Activated naive CD8-positive, alpha-beta T cell treated with anti-CD3 and anti-CD28 coated beads for 36 hours (primary cell): ENCODE measurements around the gene DUSP9. TPM values are rescaled to one million over a fixed set of nuclear protein-coding genes. Genes with fewer than 3 reads are reported as not detected.

Experiments
- DNase-seq: peaks from one replicate; pipeline ENCODE4 v3.0.0; 2021
- H3K27ac Mint-ChIP-seq: one replicate; pipeline ENCODE4 v1.8.0; 2022; ENCODE audit warnings: mild to moderate bottlenecking, moderate library complexity, mixed read lengths
- H3K27me3 Mint-ChIP-seq: one replicate; pipeline ENCODE4 v1.8.0; 2022; ENCODE audit warnings: mild to moderate bottlenecking, mixed read lengths
- H3K36me3 Mint-ChIP-seq: one replicate; pipeline ENCODE4 v1.8.0; 2021; ENCODE audit warnings: mild to moderate bottlenecking, mixed read lengths
- H3K4me1 Mint-ChIP-seq: one replicate; pipeline ENCODE4 v1.8.0; 2021; ENCODE audit warnings: mixed read lengths
- H3K4me3 Mint-ChIP-seq: one replicate; pipeline ENCODE4 v1.8.0; 2022; ENCODE audit warnings: mild to moderate bottlenecking, moderate library complexity, mixed read lengths
- H3K9me3 Mint-ChIP-seq: one replicate; pipeline ENCODE4 v1.8.0; 2022; ENCODE audit warnings: mixed read lengths
- total RNA-seq, 2 experiments: library from RNA; stranded (reverse); gene quantifications; one replicate each; pipeline ENCODE4 v1.2.3, GENCODE V29; 2021

Gene DUSP9
- total RNA-seq, 2 experiments from 2014 or later: 0.08 to 0.23 TPM

DNA sequence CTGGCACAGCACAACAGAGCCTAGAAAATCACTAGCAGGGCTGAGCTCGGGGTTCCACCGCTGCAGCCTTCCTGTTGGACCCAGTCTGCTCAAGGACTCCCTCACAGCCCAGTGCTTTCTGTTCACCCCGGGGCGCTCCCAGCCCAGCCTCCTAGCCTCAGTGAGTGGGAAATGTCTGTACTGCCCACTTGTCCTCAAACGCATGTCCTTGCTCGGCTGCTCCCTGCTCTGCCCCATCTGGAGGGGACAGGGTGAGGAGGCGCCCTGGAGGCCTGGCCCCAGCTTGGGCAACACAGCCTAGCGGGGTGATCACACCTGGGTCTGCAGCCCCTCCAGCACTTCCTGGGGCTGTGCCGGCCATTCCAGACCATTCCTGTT, 36.2 kb upstream of the DUSP9 start:
- H3K9me3 Mint-ChIP-seq: peaks cover 1% of the 10 kb centered on the region
- H3K4me1 Mint-ChIP-seq: peaks cover 5% of the 10 kb centered on the region
- H3K36me3 Mint-ChIP-seq: no peaks in the 10 kb centered on the region
- no peak overlapping the region for H3K27ac Mint-ChIP-seq
- DNase-seq: no peak
- no peak overlapping the region for H3K4me3 Mint-ChIP-seq
- no peaks in the 10 kb centered on the region for H3K27me3 Mint-ChIP-seq

DNA sequence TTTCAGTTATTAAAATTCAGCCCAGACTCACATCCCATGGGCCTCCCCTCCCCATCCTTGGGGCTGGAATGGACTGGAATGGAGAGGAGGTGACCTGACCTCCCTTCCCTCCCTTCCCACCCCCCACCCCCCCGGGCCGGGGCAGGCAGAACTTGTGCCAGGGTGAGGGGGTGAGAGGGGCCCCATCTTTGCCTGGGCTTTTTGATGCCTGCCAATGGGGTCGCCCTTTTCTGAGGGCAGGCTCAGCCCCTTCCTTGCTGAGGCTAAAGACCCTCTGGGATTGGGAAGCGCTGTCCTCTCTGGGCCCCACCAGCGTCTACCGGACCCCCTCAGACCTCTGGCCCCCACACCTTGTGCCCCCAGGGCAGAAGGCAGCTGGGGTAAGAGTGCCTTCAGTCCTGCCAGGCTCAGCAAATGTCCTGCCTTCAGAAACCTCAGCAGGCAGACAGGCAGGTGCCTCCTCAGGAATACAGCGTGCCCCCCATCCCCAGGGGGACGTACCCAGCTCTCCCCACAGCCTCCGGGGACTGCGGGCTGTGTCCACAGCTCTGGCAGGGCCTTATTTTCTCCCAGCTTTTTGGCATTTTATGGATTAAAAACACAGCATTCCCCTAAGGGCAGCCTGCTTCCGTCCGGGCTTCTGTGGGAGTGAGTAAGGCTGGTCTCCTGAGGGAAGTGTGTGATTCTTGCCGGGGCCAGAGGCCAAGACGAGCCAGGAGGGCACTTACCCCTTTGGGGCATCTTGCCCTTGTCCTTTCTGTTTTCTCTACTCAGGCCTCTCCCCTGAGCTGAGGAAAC, 35.5 kb upstream of the DUSP9 start:
- Mint-ChIP-seq H3K4me1 (peaks cover 5% of the 10 kb centered on the region), H3K36me3 (no peaks in the 10 kb centered on the region), H3K27me3 (no peaks in the 10 kb centered on the region), H3K4me3 (no peak overlapping the region), H3K9me3 (peaks cover 1% of the 10 kb centered on the region), H3K27ac (no peak overlapping the region)
- DNase-seq: no peak

DNA sequence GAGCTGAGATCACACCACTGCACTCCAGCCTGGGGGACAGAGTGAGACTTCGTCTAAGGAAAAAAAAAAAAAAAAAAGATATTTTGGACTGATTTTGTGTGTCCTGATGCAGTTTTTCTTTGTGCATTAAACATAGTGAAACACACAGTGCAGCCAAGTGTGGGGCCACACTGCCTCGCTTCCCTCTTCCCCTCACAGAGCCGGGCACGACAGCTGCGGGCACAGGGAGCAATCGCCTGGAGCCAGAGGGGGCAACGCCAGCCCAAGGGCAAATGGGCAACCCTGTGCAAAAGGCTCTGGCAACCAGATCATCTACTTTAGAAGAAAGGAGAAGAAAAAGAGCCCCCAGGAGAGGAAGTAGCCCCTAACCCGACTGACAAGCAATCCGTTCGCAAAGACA, 34.6 kb upstream of the DUSP9 start:
- Mint-ChIP-seq H3K36me3 (no peaks in the 10 kb centered on the region), H3K4me1 (peaks cover 5% of the 10 kb centered on the region), H3K9me3 (peaks cover 1% of the 10 kb centered on the region), H3K27ac (no peak overlapping the region), H3K27me3 (no peaks in the 10 kb centered on the region), H3K4me3 (no peak overlapping the region)
- no peak for DNase-seq

DNA sequence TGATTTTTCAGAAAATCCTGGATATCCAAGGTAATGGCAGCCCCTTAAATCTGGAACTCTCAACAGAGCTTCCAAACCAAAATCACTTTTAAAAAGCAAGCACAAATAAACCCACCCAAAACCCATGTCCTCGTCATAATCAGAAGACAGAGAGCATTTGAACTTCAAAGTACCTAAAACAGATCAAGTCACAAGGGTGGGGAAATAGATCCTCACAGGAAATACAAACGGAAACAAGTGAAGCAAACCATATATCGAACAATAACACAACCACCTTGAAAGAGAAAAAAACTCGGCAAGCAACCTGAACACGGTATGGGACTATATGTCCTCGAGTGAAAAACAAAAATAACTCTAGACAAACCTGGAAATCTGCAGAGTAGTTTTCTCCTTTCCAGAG, 32.2 kb upstream of the DUSP9 start:
- Mint-ChIP-seq H3K27me3 (no peaks in the 10 kb centered on the region), H3K4me3 (no peak overlapping the region), H3K4me1 (no peaks in the 10 kb centered on the region), H3K36me3 (no peaks in the 10 kb centered on the region), H3K27ac (no peak overlapping the region), H3K9me3 (peaks cover 1% of the 10 kb centered on the region)
- no peak for DNase-seq

DNA sequence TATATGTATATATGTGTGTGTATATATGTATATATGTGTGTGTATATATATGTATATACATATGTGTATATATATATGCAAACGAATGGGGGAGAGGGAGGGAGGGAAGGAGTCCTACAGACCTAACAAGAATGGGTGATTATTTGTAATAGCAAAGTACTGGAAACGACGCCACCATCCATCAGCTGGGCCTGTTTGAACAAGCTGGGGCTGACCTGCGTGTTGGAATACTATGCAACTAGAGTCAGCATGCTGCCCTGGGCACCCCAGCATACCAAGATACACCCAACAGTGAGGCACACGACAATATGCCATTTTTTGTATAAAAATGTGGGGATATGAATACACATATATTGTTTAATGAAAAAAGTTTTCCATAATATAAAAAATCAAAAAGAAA, 26.4 kb upstream of the DUSP9 start:
- H3K36me3 Mint-ChIP-seq: no peaks in the 10 kb centered on the region
- no peak for DNase-seq
- H3K4me3 Mint-ChIP-seq: no peak overlapping the region
- no peaks in the 10 kb centered on the region for H3K9me3 Mint-ChIP-seq
- H3K27me3 Mint-ChIP-seq: no peaks in the 10 kb centered on the region
- H3K4me1 Mint-ChIP-seq: no peaks in the 10 kb centered on the region
- H3K27ac Mint-ChIP-seq: no peak overlapping the region

DNA sequence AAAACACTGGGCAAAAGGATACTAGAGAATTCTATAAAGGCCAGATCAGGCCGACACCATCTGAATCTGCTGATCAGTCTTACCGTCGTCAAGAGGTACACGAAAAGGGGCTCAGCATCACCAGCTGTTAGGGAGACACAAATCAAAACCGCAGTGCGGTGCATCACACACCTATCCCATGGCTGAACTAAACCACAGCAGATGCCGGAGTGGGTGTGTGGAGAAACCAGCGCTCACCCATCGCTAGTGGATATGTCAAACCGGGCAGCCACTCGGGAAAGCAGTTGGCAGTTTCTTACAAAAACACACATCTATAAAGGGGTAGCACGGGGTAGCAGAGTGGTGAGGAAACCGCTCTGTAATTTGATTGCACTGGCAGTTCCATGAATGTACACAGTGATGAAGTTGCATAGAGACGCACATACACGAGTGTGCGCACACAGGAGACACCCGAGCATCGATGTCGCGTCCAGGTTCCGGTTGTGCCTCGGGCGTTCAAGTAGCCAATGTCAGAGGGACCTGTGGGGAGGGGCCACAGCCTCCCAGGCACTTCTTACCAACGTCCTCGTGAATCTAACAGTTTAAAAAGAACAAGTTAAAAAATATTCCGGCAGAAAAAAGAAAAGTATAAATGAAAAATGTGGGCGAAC, 24.9 kb upstream of the DUSP9 start:
- H3K27ac Mint-ChIP-seq: no peak overlapping the region
- H3K4me1 Mint-ChIP-seq: no peaks in the 10 kb centered on the region
- H3K4me3 Mint-ChIP-seq: no peak overlapping the region
- no peaks in the 10 kb centered on the region for H3K9me3 Mint-ChIP-seq
- H3K27me3 Mint-ChIP-seq: no peaks in the 10 kb centered on the region
- no peak for DNase-seq
- no peaks in the 10 kb centered on the region for H3K36me3 Mint-ChIP-seq

DNA sequence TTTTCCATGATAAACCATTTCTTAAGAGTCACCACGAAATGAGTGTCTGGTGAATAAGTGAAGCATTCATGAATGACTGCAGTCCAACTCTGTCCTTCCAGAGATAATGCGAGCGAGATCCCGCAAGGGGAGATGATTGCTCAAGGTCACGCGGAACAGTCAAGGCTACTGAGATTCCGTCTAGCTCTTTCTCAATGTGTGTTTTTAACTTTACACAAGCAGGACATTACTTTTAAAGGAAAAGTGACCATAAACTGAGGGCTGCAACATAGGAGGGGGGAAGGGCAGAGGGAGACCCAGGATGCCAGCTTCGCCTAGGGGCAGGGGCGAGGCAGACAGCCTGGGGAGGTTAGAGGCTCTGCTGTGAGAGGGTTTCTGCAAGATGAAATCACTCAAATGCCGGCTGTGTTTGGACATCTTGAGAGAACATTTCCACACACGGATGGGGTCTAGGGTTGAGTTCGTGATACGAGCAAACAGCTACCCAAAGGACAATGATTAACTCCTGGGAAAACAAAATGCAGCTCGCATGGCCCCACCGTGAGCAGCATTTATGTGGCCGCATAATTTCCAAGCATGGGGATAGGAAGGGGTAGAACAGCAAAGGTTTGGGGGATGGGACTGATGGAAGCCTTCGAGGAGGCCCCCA, 24.2 kb upstream of the DUSP9 start:
- H3K27ac Mint-ChIP-seq: no peak overlapping the region
- no peak for DNase-seq
- H3K27me3 Mint-ChIP-seq: no peaks in the 10 kb centered on the region
- no peak overlapping the region for H3K4me3 Mint-ChIP-seq
- no peaks in the 10 kb centered on the region for H3K4me1 Mint-ChIP-seq
- H3K36me3 Mint-ChIP-seq: no peaks in the 10 kb centered on the region
- no peaks in the 10 kb centered on the region for H3K9me3 Mint-ChIP-seq

DNA sequence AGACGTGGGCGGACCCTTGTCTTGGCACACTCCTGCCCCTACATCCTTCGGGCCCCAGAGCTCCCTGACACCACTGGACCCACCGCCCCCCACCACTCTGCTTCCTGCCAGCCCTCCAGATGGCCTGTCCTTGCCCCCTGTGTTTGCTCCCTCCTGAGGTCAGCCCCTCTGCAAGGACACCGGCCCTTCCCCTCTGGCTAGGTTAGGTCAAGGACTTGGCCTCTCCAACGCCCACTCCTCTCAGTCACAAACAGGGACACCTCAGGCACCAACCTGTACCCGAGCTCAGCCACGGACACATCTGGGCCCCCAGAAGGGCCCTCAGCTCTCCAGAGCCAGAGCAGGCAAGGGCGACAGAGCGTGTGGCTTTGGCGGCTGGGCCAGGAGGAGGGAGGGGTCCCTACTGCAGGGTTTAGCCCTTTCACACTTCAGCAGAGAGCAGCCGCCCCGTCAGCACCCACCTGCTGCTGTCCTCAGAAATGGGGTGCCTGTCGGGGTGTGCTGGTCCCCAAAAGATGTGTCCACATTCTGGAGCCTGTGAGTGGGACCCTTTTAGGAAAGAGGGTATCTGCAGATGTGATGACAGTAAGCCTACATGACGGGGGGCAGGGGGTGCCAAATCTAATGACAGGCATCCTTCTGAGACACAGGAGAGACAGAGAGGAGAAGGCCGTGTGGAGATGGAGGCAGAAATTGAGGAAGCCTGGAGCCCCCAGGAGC, 23.5 kb upstream of the DUSP9 start:
- H3K27me3 Mint-ChIP-seq: no peaks in the 10 kb centered on the region
- no peak overlapping the region for H3K27ac Mint-ChIP-seq
- no peaks in the 10 kb centered on the region for H3K4me1 Mint-ChIP-seq
- DNase-seq: no peak
- no peaks in the 10 kb centered on the region for H3K36me3 Mint-ChIP-seq
- H3K4me3 Mint-ChIP-seq: no peak overlapping the region
- no peaks in the 10 kb centered on the region for H3K9me3 Mint-ChIP-seq

DNA sequence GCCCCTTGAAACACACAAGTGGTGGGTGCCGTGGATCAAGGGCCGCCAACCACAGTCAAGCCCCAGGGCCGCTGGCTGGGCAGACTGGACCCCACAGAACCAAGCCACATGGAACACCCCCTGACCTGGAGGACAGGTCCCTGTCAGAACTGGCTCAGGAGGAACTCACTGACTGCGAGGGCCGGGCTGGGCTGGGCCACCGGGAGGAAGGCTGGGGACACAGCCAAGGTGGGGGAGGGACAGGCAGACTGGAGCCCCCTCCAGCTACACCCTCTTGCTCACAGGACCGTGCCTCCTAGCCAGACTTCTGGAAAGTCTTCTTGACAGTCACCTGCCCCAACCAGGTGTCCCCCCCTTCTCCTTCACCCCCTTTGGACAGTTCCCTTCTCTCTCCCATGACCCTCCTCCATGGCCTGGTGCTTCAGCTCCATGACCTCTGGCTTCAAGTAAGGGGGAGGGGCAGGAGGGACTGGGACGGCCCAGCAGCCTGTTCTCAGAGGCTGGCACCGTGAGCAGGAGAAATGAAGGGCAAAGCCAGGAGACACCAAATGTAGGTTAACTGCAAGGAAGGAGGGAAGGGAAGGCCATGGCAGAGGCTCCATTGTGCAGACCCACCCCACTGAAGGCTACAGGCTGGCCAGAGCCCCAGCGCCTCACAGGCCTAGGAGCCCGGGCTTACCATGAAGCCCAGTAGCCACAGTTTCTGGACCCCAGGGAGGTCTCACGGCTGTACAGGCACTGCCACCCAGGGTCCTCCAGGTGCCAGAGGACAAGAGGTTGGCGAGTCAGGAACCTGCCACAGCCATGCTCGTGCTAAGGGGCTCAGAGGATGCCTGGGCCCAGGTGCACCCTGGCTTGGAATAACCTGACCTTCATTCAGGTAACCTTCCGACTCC, 22.6 kb upstream of the DUSP9 start:
- no peak overlapping the region for H3K4me3 Mint-ChIP-seq

DNA sequence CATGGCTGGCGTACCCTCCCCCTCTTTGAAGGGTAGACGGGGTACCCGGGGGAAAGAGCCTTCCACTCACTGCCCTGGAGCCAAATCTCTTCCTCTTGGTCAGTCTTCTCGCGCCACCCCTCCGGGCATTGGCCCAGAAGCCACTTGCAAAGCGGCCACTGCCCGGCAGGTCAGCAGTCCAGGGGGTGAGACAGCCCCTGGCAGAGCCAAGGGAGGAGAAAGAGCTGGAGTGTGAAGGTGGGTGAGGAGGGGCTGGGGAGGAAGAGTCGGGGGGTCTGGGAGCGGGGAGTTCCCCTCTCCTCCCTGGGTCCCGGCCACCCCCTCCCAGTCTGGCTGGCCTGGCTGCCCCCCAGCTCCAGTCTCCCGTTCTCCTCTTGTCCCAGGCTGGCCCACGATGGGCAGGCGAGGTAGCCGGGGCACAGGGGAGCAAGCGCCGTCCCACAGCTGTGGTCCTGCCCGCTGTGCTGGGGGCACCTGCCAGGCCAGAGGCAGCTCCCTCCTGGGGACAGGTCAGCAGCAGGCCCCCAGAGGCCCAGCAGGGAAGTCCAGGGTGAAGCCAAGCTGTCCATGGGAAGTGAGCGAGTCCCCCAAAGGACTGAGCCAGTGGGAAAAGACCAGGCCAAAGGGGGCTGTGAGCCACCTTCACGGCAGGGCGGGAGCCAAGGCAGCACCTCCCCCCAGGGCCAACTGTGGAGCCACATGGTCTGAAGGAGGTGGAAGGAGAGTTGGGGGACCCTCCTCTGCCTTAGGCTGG, 21.6 kb upstream of the DUSP9 start:
- DNase-seq: no peak
- H3K4me3 Mint-ChIP-seq: no peak overlapping the region
- no peaks in the 10 kb centered on the region for H3K36me3 Mint-ChIP-seq
- H3K9me3 Mint-ChIP-seq: no peaks in the 10 kb centered on the region
- H3K4me1 Mint-ChIP-seq: no peaks in the 10 kb centered on the region
- H3K27me3 Mint-ChIP-seq: no peaks in the 10 kb centered on the region
- H3K27ac Mint-ChIP-seq: no peak overlapping the region

More for the DNA sequence above, 22.6 kb upstream of the DUSP9 start:
- Mint-ChIP-seq H3K27me3 (no peaks in the 10 kb centered on the region), H3K36me3 (no peaks in the 10 kb centered on the region), H3K4me1 (no peaks in the 10 kb centered on the region), H3K9me3 (no peaks in the 10 kb centered on the region), H3K27ac (no peak overlapping the region)
- DNase-seq: no peak

DNA sequence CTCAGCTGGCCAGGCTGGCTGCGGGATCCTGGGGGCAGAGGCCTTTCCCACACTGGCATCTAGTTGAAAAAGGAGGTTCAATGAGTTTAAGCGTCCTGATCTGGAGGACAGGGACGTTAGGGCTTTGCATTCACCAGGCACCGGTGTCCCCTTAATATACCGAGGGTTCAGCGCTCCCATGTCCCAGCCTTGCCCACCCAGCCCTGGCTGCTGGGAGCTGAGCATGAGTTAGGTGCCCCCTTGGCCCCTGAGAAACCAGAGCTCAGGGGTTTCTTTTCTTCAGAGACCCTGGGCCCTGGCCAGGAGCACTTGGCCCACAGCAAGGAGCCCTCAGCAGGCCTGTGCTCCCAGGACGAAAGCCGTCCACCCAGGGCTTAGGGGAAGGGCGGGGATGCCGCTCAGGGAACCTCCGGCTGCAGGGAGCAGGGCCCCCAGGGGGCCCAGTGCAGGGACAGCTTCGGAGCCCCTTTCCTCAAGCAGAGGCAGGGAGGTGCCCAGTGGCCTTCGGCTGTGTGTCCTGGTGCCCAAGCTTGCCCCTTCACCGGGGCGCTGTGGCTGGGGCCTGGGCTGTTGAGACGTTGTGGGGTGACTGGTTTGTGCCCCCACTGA, 20.9 kb upstream of the DUSP9 start:
- Mint-ChIP-seq H3K27ac (no peak overlapping the region), H3K9me3 (peaks cover 2% of the 10 kb centered on the region), H3K4me1 (no peaks in the 10 kb centered on the region), H3K4me3 (no peak overlapping the region), H3K36me3 (no peaks in the 10 kb centered on the region), H3K27me3 (no peaks in the 10 kb centered on the region)
- DNase-seq: no peak

DNA sequence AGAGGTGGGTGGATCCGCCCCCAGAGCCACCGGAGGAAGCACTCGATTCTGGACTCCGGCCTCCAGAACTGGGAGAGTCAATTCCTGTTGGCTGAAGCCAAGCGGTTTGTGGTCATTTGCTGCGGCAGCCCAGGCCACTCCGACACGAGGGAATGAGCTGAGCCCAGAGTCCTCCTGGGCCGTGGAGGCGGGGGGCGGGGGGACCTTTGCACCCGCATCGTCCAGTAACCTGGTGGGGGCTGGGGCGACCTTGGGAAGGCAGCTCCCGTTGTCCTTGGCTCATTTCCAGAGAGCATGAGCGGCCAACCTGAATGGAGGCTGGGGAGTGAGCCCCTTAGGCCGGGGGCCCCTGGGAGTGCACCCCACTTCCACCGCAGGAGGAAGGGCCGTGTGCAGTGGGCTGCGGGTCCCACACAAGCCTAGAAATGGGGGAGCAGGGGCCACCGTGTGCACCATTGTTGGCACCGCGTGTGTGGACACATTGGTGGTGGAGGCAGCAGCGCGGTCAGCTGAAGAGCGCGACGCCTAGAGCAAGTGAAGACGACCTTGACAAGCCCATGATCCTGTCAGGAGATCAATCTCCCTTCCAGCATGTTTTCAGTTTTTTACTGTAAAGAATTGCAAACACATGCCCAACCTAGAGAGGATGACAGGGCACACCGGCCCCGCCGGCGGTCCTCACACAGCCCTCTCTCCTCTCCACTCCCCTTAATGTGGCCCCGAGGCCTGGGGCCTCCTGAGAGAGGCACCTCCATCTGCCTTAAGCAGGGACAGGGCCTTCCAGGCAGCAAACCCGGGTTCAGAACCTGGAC, 19.9 kb upstream of the DUSP9 start:
- H3K4me1 Mint-ChIP-seq: no peaks in the 10 kb centered on the region
- H3K36me3 Mint-ChIP-seq: no peaks in the 10 kb centered on the region
- no peak overlapping the region for H3K27ac Mint-ChIP-seq
- H3K27me3 Mint-ChIP-seq: no peaks in the 10 kb centered on the region
- DNase-seq: no peak
- H3K4me3 Mint-ChIP-seq: no peak overlapping the region
- peaks cover 3% of the 10 kb centered on the region for H3K9me3 Mint-ChIP-seq

DNA sequence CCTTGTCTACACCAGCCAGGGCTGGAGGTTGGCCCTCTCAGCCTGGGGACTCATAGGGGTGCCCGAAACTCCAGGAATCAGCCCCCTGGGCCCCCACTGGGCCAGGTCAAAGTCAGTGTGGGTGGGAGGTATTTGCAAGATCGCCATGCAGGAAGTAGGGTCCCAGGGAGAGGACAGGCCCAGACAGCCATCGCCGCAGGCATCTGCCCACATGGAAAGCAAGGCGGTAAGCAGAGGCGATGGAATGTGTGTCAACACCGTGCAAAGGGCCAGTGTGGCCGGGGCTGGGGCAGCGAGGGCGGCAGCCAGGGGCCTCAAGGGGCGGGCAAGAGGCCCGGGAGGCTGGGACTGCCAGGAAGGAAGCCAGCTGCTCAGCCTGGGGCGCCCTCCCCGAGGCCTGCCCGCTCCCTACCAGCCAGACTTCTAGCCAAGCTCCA, 19.3 kb upstream of the DUSP9 start:
- H3K36me3 Mint-ChIP-seq: no peaks in the 10 kb centered on the region
- no peak overlapping the region for H3K4me3 Mint-ChIP-seq
- no peaks in the 10 kb centered on the region for H3K27me3 Mint-ChIP-seq
- no peak overlapping the region for H3K27ac Mint-ChIP-seq
- H3K9me3 Mint-ChIP-seq: peaks cover 3% of the 10 kb centered on the region
- no peaks in the 10 kb centered on the region for H3K4me1 Mint-ChIP-seq
- no peak for DNase-seq
